ENCODE data around the gene ANP32D. TPM values are rescaled to one million over a fixed set of nuclear protein-coding genes. Genes with fewer than 3 reads are reported as not detected.
"Not testable (repeated sequence)": the region's sequence is repeated elsewhere in the genome, so short reads cannot be mapped to it uniquely, and the experiment has no call there.

ANP32D gene
- total RNA-seq, result not detected

GRCh38 chr12:48472259-48472658 is at the start of gene ANP32D:
Gene ANP32D (plus strand): TSS chr12:48472559. CDS start chr12:48472665, 106 bp downstream.
- DNase-seq, result no peak
- no peaks in the 10 kb centered on the region for H3K9me3 ChIP-seq
- no peak within 1 kb of the TSS for H3K4me3 ChIP-seq
- intact Hi-C loops (cut with DNase I), result no loop called here
- H3K4me1 ChIP-seq, result no peaks in the 10 kb centered on the region
- H3K27me3 ChIP-seq, result no peaks in the 10 kb centered on the region
- no peaks in the 10 kb centered on the region for H3K36me3 ChIP-seq
- no peak for TF ChIP-seq CTCF (IDR thresholded peaks at IDR 0.05)
- H3K27ac ChIP-seq, result no peak within 1 kb of the TSS
- H3K9ac ChIP-seq (ENCODE audit: low read depth in 2 of 2, low read length in 2 of 2), result no peak within 1 kb of the TSS

GRCh38 chr12:48423171-48423570 is 49.2 kb upstream of the ANP32D start:
- no peak overlapping the region for H3K27ac ChIP-seq
- DNase-seq, result no peak
- no peak overlapping the region for H3K4me3 ChIP-seq
- no peaks in the 10 kb centered on the region for H3K27me3 ChIP-seq
- no peaks in the 10 kb centered on the region for H3K9me3 ChIP-seq
- intact Hi-C loops (cut with DNase I), result no loop called here
- H3K36me3 ChIP-seq, result no peaks in the 10 kb centered on the region
- H3K9ac ChIP-seq (ENCODE audit: low read depth in 2 of 2, low read length in 2 of 2), result no peak overlapping the region
- TF ChIP-seq CTCF (IDR thresholded peaks at IDR 0.05), result no peak
- no peaks in the 10 kb centered on the region for H3K4me1 ChIP-seq

GRCh38 chr12:48424644-48425043 is 47.7 kb upstream of the ANP32D start:
- DNase-seq, result no peak
- no peak overlapping the region for H3K9ac ChIP-seq (ENCODE audit: low read depth in 2 of 2, low read length in 2 of 2)
- H3K27ac ChIP-seq, result no peak overlapping the region
- no peaks in the 10 kb centered on the region for H3K4me1 ChIP-seq
- H3K4me3 ChIP-seq, result no peak overlapping the region
- no peaks in the 10 kb centered on the region for H3K36me3 ChIP-seq
- no peaks in the 10 kb centered on the region for H3K27me3 ChIP-seq
- no peak for TF ChIP-seq CTCF (IDR thresholded peaks at IDR 0.05)
- intact Hi-C loops (cut with DNase I), result no loop called here
- H3K9me3 ChIP-seq, result no peaks in the 10 kb centered on the region

GRCh38 chr12:48434016-48434415 is 38.3 kb upstream of the ANP32D start:
- H3K9me3 ChIP-seq; H3K9ac ChIP-seq (ENCODE audit: low read depth in 2 of 2, low read length in 2 of 2); DNase-seq; H3K27ac ChIP-seq; H3K4me1 ChIP-seq; intact Hi-C loops (cut with DNase I); H3K27me3 ChIP-seq; H3K36me3 ChIP-seq; H3K4me3 ChIP-seq: not testable (repeated sequence)

- no peak for DNase-seq
- Histone ChIP-seq H3K9ac (ENCODE audit: low read depth in 2 of 2, low read length in 2 of 2) (no peak overlapping the region), H3K4me3 (no peak overlapping the region), H3K9me3 (no peaks in the 10 kb centered on the region), H3K27ac (no peak overlapping the region), H3K4me1 (no peaks in the 10 kb centered on the region), H3K27me3 (no peaks in the 10 kb centered on the region), H3K36me3 (no peaks in the 10 kb centered on the region)
- no peak for TF ChIP-seq CTCF (IDR thresholded peaks at IDR 0.05)
- intact Hi-C loops (cut with DNase I), result no loop called here
Observed at GRCh38 chr12:48441069-48441468, 31.3 kb upstream of the ANP32D start.

- intact Hi-C loops (cut with DNase I), result no loop called here
- Histone ChIP-seq H3K27me3 (no peaks in the 10 kb centered on the region), H3K9ac (ENCODE audit: low read depth in 2 of 2, low read length in 2 of 2) (no peak overlapping the region), H3K9me3 (no peaks in the 10 kb centered on the region), H3K4me1 (no peaks in the 10 kb centered on the region), H3K4me3 (no peak overlapping the region), H3K36me3 (no peaks in the 10 kb centered on the region), H3K27ac (no peak overlapping the region)
- TF ChIP-seq CTCF (IDR thresholded peaks at IDR 0.05), result no peak
- DNase-seq, result no peak
Observed at GRCh38 chr12:48442179-48442847, 30.0 kb upstream of the ANP32D start.

Data from colonic mucosa (tissue), 4 donors.